ENCODE measurements around the gene TRAF7. TPM values are rescaled to one million over a fixed set of nuclear protein-coding genes. Genes with fewer than 3 reads are reported as not detected.

Gene TRAF7
- total and polyA plus RNA-seq, 2 of the 13 experiments (the other 11 are each of a cell fraction or from before 2014, with no cell fraction given): 47.9 to 65.6 TPM

DNA sequence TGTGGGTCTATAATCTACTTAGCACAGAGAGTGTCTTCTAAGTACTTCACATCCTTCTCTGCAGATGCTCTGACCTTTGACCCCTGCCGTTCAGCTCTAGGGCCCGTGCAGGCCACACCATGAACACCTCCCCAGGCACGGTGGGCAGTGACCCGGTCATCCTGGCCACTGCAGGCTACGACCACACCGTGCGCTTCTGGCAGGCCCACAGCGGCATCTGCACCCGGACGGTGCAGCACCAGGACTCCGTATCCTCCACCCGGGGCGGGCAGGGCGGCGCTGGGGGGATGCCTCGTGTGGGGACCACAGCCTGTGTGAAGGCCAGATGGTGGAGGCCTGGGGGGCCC lies 50.4 kb downstream of the TRAF7 start (continued):
- TF ChIP-seq NR1H2 (CRISPR knock-in tag; IDR thresholded peaks at IDR 0.05; ENCODE audit: borderline replicate concordance, low read depth) (no peak), DPF2 (CRISPR knock-in tag; IDR thresholded peaks at IDR 0.05; ENCODE audit: borderline replicate concordance, low read depth) (peak; percentile 24; the same call in 1 of the 2 replicates), HNF1B (CRISPR knock-in tag; IDR thresholded peaks at IDR 0.05) (no peak), ZNF792 (CRISPR knock-in tag; IDR thresholded peaks at IDR 0.05) (0 out of 2 replicates have a peak, but pooled peaks have one; percentile 12), GTF3A (CRISPR knock-in tag; conservative IDR thresholded peaks at IDR 0.05) (no peak), PHB2 (IDR thresholded peaks at IDR 0.05; ENCODE audit: partially characterized antibody) (no peak), E2F2 (CRISPR knock-in tag; IDR thresholded peaks at IDR 0.05; ENCODE audit: borderline replicate concordance) (no peak), TOE1 (CRISPR knock-in tag; IDR thresholded peaks at IDR 0.05) (no peak), FOXJ3 (CRISPR knock-in tag; IDR thresholded peaks at IDR 0.05; ENCODE audit: borderline replicate concordance) (no peak), ZNF10 (CRISPR knock-in tag; IDR thresholded peaks at IDR 0.05; ENCODE audit: borderline replicate concordance, low read depth) (no peak), MLXIP (CRISPR knock-in tag; IDR thresholded peaks at IDR 0.05; ENCODE audit: borderline replicate concordance) (no peak), ZNF263 (CRISPR knock-in tag; IDR thresholded peaks at IDR 0.05) (no peak), SIN3A (IDR thresholded peaks at IDR 0.05; ENCODE audit: borderline replicate concordance, low read depth, low read length) (no peak), KLF6 (CRISPR knock-in tag; IDR thresholded peaks at IDR 0.05) (no peak), ESRRA (CRISPR knock-in tag; IDR thresholded peaks at IDR 0.05; ENCODE audit: low read depth) (no peak), ZBTB49 (CRISPR knock-in tag; IDR thresholded peaks at IDR 0.05; ENCODE audit: borderline replicate concordance) (peak; percentile 36; the same call in 1 of the 2 replicates), RARG (CRISPR knock-in tag; IDR thresholded peaks at IDR 0.05; ENCODE audit: low read depth) (no peak), TSC22D2 (CRISPR knock-in tag; IDR thresholded peaks at IDR 0.05; ENCODE audit: borderline replicate concordance) (no peak), SCMH1 (CRISPR knock-in tag; IDR thresholded peaks at IDR 0.05; ENCODE audit: borderline replicate concordance) (no peak)
